Measurements from ENCODE around the gene CFC1.
"Not testable (repeated sequence)": the region's sequence is repeated elsewhere in the genome, so short reads cannot be mapped to it uniquely, and the experiment has no call there.

Gene CFC1

GRCh38 chr2:130599393-130599792, at the start of gene CFC1:
CFC1 (minus strand) TSS chr2:130599575; CDS start chr2:130599287, 288 bp downstream.
- DNase-seq (ENCODE audit: insufficient read length, low spot score); FAIRE-seq: not testable (repeated sequence)

- DNase-seq (ENCODE audit: insufficient read length, low spot score); FAIRE-seq: not testable (repeated sequence)
These were observed 42.3 kb upstream of the CFC1 start for GRCh38 chr2:130641688-130642087.

- not testable (repeated sequence) for DNase-seq (ENCODE audit: insufficient read length, low spot score); FAIRE-seq
These were observed 39.6 kb upstream of the CFC1 start for GRCh38 chr2:130638973-130639372.

DNA sequence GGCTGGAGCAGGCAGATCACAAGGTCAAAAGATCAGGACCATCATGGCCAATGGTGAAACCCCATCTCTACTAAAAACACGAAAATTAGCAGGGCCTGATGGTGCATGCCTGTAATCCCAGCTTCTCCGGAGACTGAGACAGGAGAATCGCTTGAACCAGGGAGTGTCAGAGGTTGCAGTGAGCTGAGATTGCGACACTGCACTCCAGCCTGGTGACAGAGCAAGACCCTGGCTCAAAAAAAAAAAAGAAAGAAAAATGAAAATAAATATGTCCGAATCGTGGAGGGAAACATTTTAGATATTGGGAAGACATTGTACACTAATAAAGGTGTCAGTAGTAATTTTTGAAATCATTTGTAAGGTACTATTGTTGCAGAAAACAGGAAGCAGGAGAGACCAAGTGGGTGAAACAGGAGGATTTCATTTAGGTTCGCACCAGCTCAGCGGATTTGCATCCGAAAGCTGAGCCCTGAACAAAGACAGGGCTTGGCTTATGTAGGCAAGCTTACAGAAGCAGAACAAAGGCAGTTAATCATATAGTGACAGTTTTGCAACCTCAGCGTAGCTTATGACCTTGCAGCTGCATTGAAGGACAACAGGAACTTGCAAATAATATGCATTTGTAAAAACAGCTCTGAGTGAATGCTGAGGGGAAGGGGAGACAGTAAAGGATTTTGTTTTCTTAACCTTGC, 29.6 kb upstream of the CFC1 start:
- DNase-seq (ENCODE audit: insufficient read length, low spot score); FAIRE-seq: not testable (repeated sequence)

DNA sequence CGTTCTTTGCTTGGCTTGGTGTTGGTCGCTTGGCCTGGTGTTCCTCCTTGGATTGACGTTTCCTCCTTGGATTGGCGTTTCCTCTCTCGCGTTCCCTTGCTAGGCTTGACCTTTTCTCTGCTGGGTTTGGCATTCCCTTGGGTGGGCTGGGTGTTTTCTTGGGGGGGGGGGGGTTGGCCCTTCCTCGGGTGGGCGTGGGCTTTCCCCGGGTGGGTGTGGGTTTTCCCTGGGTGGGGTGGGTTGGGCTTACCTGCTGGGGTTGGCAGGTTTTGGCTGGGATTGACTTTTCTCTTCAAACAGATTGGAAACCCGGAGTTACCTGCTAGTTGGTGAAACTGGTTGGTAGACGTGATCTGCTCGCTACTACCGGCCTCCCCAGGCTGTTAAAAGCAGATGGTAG, 11.8 kb upstream of the CFC1 start, which contains the start of gene POTEJ:
POTEJ (plus strand) TSS at position 301 of the 400 bp plus-strand sequence; CDS start at position 394, 93 bp downstream.
- not testable (repeated sequence) for DNase-seq (ENCODE audit: insufficient read length, low spot score); FAIRE-seq

GRCh38 chr2:130610486-130610885, 11.1 kb upstream of the CFC1 start:
- DNase-seq (ENCODE audit: insufficient read length, low spot score); FAIRE-seq: not testable (repeated sequence)

DNA sequence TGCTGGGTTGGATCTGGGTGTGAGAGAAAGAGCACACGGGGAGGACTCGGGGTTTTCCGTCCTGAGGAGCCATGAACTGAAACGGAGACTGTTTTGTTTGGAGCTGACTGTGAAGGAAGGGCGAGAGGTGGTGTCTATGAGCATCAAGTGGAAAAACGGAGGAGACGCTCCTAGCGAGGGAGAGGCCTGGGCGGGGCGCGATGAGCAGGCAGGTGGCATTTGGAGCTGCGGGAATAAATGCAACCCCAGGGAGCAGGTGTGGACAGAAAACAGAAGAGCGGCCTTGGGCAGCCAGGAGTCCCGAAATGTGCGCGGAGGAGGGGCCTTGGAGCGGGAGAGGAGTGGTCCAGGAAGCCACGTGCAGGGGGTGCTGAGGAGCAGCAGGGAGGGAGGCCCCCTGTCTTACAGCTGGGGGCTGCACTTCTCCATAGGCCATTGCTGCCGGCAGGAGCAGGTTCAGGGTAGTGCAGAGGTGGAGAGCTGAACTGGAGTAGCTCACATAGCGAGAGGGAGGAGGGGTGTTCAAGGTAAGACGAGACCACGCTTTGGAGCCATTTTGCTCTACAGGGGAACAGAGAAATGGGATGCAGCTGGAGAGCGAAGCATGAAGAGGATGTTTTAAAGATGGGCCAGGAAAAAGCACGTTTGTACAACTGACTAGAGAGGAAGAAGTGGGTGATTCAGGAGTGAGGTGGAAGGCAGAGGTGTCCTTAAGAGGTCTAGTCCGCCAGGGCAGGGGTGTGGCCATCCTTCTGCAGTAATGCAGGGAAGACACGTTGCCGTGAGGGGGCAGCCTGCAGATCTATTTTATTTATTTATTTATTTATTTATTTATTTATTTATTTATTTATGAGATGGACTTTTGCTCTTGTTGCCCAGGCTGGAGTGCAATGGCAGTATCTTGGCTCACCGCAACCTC, 9.9 kb upstream of the CFC1 start:
- FAIRE-seq; DNase-seq (ENCODE audit: insufficient read length, low spot score): not testable (repeated sequence)

DNA sequence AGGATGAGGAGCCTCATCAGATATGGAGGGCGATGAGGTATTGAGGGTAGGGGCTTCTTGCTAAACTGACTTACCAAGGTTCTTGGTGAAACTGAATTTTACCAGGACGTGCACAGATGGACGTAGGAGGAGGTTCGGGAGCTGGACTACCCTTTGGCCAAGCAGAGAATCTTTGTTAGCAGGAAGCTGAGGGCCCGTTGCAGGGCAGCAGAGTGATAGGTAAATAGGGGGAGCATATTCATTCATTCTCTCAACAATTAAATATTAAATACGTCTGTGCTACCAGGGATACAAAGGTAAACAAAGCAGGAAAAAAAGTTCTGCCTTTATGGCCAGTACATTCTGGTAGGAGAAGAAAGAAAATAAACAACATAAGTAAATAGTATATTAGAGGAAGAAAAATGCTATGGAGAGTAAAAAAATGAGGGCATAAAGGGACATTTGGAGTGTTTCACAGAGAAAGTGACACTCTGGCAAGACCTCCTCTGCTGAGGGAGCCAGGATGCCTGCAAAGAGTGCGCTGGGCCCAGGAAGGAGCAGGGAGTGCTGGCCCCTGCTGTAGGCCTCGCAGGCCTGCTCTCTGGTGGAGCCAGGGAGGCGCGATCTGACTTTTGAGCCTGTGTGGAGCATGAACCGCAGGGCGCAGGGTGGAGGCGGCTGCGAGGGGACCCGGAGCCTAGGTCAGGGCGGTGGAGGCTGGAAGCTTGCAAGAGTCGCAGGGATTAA, 9.1 kb upstream of the CFC1 start:
- not testable (repeated sequence) for DNase-seq (ENCODE audit: insufficient read length, low spot score); FAIRE-seq

- FAIRE-seq; DNase-seq (ENCODE audit: insufficient read length, low spot score): not testable (repeated sequence)
These were observed 2.4 kb upstream of the CFC1 start for GRCh38 chr2:130601648-130602302.

- FAIRE-seq; DNase-seq (ENCODE audit: insufficient read length, low spot score): not testable (repeated sequence)
These were observed 551 bp upstream of the CFC1 start for GRCh38 chr2:130599926-130600325.

- FAIRE-seq; DNase-seq (ENCODE audit: insufficient read length, low spot score): not testable (repeated sequence)
These were observed 912 bp downstream of the CFC1 start for GRCh38 chr2:130598463-130598862.

GRCh38 chr2:130597994-130598393, 1.4 kb downstream of the CFC1 start:
- not testable (repeated sequence) for DNase-seq (ENCODE audit: insufficient read length, low spot score); FAIRE-seq

- FAIRE-seq; DNase-seq (ENCODE audit: insufficient read length, low spot score): not testable (repeated sequence)
These were observed 2.6 kb downstream of the CFC1 start for GRCh38 chr2:130596757-130597156.

GRCh38 chr2:130594011-130594410, 5.4 kb downstream of the CFC1 start:
- DNase-seq (ENCODE audit: insufficient read length, low spot score); FAIRE-seq: not testable (repeated sequence)

DNA sequence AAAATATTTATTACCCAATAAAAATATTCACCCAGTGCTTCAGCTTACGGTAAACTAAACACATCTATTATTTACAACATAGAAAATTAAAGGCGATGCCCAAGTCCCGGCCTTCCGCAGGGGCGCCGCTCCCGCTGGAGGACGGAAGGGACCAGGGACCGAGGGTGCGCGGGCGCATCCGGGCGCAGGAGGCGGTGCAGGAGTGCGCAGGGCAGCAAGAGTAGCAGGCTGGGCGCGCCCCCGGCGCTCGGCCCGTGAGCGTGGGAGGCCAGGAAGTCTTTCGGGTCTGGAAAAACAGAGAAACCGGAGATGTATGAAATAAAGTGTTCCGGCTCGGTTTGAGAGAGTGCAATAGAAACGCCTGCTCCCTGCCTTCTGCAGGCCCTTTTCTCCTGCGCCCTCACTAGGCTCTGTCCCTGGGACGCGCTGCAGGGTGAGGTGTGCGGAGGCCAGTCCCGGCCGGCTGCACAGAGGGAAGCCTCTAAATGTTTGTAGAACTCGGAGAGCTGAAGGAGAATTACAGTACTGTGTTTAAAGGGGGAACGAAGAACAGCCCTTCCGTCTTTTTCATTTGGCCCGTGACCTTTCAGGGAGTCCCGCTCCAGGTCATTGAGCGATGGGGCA, 6.5 kb downstream of the CFC1 start:
- not testable (repeated sequence) for FAIRE-seq; DNase-seq (ENCODE audit: insufficient read length, low spot score)

DNA sequence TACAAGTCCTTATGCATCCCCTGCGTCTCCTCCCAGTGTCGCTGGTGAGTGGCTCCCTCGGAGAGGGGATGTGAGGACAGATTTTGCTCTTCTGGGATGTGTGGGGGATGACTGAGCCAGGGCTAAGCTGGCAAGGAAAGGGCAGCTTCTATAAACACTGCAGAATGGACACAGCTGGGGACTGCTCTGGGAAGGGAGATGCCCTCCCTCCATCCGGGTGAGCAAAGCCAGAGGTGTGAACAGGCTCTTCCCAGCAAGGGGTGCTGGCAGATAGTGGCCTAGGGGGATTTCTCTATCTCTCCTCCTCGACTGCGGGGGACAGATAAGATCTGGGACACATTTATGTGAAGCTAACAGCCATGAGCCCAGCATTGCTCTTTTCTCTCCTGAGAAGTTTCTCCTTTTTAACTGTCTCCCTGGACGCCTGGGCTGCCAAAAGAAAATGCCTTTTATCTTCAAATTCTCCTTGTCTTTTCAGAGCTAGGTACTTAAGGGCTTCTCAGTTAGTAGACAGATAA, 8.5 kb downstream of the CFC1 start:
- not testable (repeated sequence) for FAIRE-seq; DNase-seq (ENCODE audit: insufficient read length, low spot score)

DNA sequence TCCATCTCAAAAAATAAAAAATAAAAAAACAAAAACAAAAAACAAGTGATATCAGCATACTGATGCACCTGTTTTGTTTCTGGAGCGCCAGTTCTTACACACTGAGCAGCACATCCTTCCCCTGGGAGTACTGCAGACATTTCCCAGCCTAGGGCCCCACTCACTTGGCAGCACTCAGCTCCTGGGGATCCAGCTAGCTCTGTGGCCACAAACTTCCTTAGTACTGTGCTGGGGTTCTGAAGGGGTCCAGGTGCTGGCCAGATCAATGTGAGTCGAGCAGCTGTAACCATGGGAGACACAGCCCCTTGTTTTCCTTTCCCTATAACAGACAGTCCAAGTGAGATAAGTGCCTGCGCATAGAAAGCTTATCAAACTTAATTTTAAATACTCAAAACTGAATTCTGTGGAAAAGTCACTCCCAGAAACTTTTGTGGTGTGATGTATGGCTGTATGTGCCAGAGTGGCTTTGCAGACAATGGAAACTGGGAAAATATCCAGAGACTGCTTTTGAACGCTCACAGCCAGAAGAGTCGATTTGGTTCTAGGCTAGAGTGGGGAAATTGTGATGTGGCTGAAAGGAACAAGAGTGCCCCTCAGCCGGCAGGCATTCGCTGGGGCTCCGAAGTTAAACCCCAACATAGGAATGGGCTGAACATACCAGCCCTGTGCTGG, 9.1 kb downstream of the CFC1 start:
- FAIRE-seq; DNase-seq (ENCODE audit: insufficient read length, low spot score): not testable (repeated sequence)

DNA sequence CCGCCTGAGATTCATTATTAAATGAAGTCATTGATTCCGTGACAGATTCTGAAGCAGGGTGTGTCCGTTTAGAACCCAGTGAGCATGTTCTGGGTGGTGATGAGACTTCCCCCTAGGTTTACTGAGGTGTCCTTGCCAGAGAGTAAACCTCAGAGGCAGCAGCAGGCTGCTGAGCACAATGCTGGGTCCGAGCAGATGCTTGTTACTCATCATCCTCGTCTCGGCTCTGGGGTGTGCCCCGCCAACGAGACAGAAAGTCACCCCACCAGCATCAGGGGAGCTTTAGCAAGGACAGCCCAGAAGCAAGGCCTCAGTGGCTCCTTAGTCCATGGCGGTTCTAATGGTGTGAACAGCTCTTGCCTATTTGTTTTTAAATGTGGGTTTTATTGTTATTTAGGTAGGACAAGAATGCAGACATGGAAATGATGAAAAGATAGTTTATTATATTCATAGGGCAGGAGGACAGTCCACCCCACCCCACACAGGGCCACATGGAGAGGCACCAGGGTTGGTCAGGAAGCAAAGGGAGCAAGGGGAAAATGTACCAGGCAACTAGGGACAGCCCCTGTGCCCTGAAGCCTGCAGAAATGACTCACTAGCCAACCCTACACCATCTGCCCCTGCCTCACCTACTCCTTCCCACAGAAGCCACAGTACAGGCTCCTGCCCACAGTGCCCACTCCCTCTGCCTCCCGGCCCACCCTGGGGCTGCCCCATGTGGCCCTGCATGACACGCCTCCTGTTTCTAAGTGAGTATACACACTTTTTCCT, 10.5 kb downstream of the CFC1 start:
- not testable (repeated sequence) for FAIRE-seq; DNase-seq (ENCODE audit: insufficient read length, low spot score)
